SJCRH30 (cell line): ENCODE data around the gene KRT78. TPM values are rescaled to one million over a fixed set of nuclear protein-coding genes. Genes with fewer than 3 reads are reported as not detected.

Experiments used
- DNase-seq, 2 experiments: peaks; one replicate each; pipeline ENCODE4 v3.0.0-alpha.2; 2015 to 2020
- H3K27ac ChIP-seq: fragments of 250-450 bp; sonication (Bioruptor Pico); 2 replicates; pipeline ENCODE4 v1.5.1; 2020; ENCODE audit warnings: mild to moderate bottlenecking, moderate library complexity
- H3K27me3 ChIP-seq: fragments of 250-450 bp; sonication (Bioruptor Pico); 2 replicates; pipeline ENCODE4 v1.5.1; 2020; ENCODE audit warnings: mild to moderate bottlenecking, moderate library complexity
- H3K36me3 ChIP-seq: fragments of 250-450 bp; sonication (Bioruptor Pico); 2 replicates; pipeline ENCODE4 v1.5.1; 2020; ENCODE audit warnings: mild to moderate bottlenecking, moderate library complexity
- H3K4me1 ChIP-seq: fragments of 250-450 bp; sonication (Bioruptor Pico); 2 replicates; pipeline ENCODE4 v1.5.1; 2020; ENCODE audit warnings: mild to moderate bottlenecking, moderate library complexity
- H3K4me3 ChIP-seq: fragments of 250-450 bp; sonication (Bioruptor Pico); 2 replicates; pipeline ENCODE4 v1.5.1; 2020; ENCODE audit warnings: mild to moderate bottlenecking, moderate library complexity
- H3K9me3 ChIP-seq: fragments of 250-450 bp; sonication (Bioruptor Pico); replicated peaks from 2 replicates; pipeline ENCODE4 v1.5.1; 2020; ENCODE audit warnings: mild to moderate bottlenecking, moderate library complexity
- total RNA-seq: library from RNA; depleted of rRNA; stranded (reverse); fragments of >200 nt; shearing (Covaris generic); gene quantifications from 2 replicates; pipeline ENCODE4 v1.2.3, GENCODE V29; 2014

The KRT78 gene
- total RNA-seq, 1 experiment from 2014 or later = not detected

DNA sequence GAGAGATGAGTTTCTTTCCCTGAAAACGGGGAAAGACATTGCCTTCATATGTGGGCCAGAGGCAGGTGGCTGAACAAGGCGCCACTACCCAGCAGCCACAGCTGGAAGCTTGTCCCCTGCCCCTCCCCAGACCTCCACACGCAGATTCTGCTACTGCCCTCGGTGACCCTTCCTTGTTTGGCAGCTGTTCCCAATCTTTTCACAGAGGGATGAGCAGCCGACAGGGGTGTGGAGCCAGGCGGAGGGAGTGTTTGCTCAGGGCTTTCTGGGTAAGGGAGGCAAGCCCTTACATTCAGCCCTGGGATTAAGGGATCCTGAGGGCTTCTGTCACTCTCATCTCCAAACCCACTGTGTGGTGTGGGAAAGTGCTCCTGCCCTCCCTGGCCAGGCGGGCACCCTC lies 30.4 kb downstream of the KRT78 start:
- peak; percentile 72 to 76 for DNase-seq
- H3K27me3 ChIP-seq = peaks cover 14% of the 10 kb centered on the region; the same call in 1 of the 2 replicates
- no peak overlapping the region for H3K4me3 ChIP-seq
- H3K36me3 ChIP-seq = no peaks in the 10 kb centered on the region
- no peak overlapping the region for H3K27ac ChIP-seq
- H3K4me1 ChIP-seq = peaks cover 4% of the 10 kb centered on the region; the same call in 1 of the 2 replicates
- no peaks in the 10 kb centered on the region for H3K9me3 ChIP-seq

DNA sequence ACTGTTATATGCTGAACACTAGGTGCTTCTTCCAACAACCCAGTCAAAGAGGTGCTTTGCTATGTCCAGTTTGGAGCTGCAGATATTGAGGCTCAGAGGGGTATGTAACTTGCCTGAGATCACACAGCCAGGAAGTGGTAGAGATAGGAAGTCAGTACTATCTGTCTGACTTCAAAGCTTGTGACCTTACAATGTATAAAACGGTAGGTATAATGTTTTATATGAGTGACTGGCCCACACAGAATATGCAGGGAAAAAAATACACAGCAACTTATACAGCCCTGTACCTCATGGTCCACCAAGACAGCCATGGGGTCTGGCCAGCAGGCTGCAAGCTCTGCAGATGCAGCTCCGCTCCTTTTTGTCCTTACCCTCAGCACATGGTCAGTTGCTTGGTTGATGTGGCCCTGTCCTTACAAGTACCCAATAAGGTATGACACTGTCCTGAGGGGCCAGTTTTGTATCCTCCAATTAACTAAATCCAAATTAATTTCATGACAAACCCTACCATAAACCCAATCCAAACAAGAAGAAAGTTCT lies 31.0 kb downstream of the KRT78 start:
- peaks cover 10% of the 10 kb centered on the region; the same call in 1 of the 2 replicates for H3K27me3 ChIP-seq
- no peak overlapping the region for H3K4me3 ChIP-seq
- H3K27ac ChIP-seq = no peak overlapping the region
- H3K9me3 ChIP-seq = no peaks in the 10 kb centered on the region
- DNase-seq = no peak
- no peaks in the 10 kb centered on the region for H3K36me3 ChIP-seq
- H3K4me1 ChIP-seq = peaks cover 4% of the 10 kb centered on the region; the same call in 1 of the 2 replicates

DNA sequence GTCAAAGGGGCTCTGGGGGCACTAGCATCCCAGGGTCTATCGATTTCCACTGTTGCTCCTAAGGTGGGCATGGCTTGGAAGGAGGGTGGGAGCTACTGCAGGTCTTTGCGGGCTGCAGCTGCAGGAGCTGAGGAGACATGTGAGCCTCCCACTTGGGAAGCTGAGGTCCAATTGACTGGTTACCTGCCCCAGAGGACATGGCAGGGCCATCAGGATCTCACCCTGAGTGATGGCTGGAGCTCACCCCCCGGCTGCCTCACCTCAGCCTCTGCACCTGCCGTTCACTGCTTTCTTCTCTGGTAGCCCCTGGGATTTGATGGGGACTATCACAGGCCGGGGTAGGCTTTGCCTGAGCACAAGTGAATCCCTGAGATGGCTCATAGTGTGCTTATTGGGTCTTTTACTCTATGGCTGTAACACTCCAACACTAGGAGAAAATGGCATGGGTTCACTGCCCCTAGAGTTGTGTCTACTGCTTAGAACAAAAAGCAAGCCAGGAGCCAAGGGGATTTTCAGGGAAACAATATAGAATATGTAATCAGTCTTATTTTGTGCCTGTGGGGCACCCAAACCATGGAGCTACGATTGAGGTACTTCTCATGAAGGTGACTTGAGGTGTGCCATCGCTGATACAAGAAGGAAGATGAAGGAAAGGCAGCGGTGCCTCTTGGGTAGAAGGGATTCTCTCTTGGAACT lies 31.6 kb downstream of the KRT78 start:
- Histone ChIP-seq H3K4me1 (peaks cover 4% of the 10 kb centered on the region; the same call in 1 of the 2 replicates), H3K27me3 (peaks cover 9% of the 10 kb centered on the region; the same call in 1 of the 2 replicates), H3K36me3 (no peaks in the 10 kb centered on the region), H3K27ac (no peak overlapping the region), H3K4me3 (no peak overlapping the region), H3K9me3 (no peaks in the 10 kb centered on the region)
- DNase-seq = no peak

DNA sequence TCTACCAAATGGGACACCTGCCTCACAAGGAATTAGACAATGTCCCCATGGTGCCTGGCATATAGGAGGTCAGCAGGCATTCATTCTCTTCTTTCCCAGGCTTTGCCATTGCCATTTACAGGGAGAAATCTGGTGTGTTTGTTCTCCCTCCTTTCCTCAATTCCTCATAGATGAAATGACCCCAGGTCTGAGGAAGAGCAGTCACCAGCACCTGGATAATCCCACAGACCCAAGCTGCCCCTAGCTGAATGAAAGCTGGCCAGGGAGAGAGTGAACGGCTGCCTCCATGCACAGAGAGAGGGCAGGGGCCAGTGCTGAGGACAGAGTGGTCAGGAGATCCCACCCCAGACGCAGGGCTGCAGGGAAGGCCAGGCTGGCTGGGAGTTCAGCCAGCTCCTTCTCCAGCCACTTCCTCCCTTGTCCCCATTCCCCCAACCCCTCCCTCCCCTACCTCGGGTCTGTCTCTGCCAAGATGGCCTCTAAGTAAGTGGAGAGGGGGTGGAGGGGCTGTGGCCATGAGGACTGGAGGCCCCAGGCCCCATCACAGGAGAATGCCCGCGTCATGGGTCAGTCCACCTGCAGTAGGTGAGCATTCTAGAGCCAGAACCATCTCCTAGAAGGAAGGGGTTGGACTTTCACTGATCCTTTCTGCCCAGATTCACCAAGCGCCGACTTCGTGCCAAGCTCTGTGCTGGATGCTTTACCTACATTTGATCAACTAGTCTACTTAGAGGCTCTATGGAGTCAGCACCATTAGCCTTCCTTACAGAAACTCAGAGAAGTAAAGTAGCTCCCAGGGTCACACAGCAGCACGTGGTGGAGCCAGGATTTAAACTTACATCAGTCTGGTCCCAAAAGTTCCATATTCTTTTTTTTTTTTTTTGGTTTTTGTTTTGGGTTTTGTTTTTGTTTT lies 32.9 kb downstream of the KRT78 start:
- Histone ChIP-seq H3K27me3 (peaks cover 7% of the 10 kb centered on the region; the same call in 1 of the 2 replicates), H3K27ac (no peak overlapping the region), H3K4me3 (no peak overlapping the region), H3K9me3 (no peaks in the 10 kb centered on the region), H3K4me1 (peaks cover 4% of the 10 kb centered on the region; the same call in 1 of the 2 replicates), H3K36me3 (no peaks in the 10 kb centered on the region)
- no peak for DNase-seq

DNA sequence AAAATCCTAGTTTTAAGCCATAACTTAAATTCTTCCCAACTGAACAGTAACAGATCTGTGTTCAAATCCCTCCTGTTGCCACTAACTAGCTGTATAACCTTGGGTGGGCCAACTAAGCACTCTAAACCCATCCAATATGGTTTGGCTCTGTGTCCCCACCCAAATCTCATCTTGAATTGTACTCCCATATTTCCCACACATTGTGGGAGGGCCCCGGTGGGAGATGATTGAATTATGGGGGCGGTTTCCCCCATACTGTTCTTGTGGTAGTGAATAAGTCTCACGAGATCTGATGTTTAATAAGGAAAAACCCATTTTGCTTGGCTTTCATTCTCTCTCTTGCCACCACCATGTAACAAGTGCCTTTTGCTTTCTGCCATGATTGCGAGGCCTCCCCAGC lies 33.6 kb downstream of the KRT78 start:
- H3K4me3 ChIP-seq = no peak overlapping the region
- H3K27me3 ChIP-seq = no peaks in the 10 kb centered on the region
- H3K36me3 ChIP-seq = no peaks in the 10 kb centered on the region
- H3K27ac ChIP-seq = no peak overlapping the region
- DNase-seq = no peak
- H3K4me1 ChIP-seq = peaks cover 4% of the 10 kb centered on the region; the same call in 1 of the 2 replicates
- H3K9me3 ChIP-seq = no peaks in the 10 kb centered on the region

DNA sequence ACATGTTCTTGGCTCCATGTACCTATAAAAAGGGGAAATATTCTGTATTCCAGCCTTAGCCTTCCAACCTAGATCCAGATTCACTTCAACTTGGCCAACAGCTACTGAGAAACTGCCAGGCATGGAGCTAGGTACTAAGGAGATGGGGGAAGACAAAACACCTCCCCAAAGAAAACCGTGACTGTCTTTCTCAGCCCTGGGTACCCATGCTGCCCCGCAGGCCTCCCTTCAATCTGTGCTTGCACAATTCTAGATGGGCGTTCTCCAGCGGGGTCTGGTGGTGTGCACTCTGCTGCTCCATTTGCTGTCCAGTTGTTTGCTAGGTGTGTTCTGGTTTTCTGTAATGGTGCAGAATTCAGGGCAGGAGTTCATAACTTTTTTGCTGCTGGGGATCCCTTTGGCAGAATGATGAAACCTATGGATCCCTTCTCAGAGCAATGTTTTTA lies 34.1 kb downstream of the KRT78 start:
- H3K27me3 ChIP-seq = no peaks in the 10 kb centered on the region
- peaks cover 4% of the 10 kb centered on the region; the same call in 1 of the 2 replicates for H3K4me1 ChIP-seq
- H3K27ac ChIP-seq = no peak overlapping the region
- H3K4me3 ChIP-seq = no peak overlapping the region
- no peaks in the 10 kb centered on the region for H3K9me3 ChIP-seq
- DNase-seq = no peak
- H3K36me3 ChIP-seq = no peaks in the 10 kb centered on the region

DNA sequence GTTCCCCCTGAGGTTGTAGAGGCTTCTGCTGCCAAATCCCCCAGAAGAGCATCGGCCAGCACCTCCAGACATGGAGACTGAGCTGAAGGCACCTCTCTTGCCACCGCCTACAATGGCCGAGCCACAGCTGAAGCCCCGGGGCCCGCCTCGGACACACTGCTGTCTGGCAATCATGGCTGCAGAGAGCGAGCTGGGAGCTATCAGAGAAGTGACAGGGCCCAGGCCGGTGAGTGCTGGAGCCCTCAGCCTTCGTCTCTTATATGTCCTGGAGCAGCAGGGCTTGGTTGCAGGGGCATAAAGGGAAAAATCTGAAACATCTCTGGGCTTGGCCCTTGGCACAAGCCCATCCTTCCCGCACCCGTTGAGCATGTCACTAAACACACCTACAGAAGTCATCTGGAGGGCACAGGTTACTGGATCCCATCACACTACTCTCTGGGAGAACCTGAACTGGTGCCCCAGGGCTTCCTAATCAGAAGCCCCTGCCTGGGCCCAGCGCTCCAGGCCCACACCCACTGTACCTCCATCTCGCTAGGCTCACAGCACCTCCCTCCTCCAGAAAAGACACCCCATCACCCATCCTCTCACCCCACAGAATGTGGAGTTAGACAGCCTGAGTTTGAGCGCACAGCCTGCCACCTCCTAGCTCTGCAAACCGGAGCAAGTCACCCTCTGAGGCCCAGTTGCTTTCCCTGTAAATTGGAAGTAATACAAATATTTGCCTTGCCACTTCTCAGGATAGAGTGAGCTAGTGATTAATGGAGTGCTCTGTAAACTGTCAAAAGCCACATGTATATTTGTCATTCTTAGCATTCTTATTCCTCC lies 34.7 kb downstream of the KRT78 start, which contains the start of gene KRT4:
KRT4 (minus strand) TSS at position 232 of the 825 bp plus-strand sequence; CDS start at position 174, 58 bp downstream.
- Histone ChIP-seq H3K9me3 (no peaks in the 10 kb centered on the region), H3K4me3 (no peak within 1 kb of the TSS), H3K4me1 (peaks cover 4% of the 10 kb centered on the region; the same call in 1 of the 2 replicates), H3K27me3 (no peaks in the 10 kb centered on the region), H3K27ac (no peak within 1 kb of the TSS), H3K36me3 (no peaks in the 10 kb centered on the region)
- no peak for DNase-seq

DNA sequence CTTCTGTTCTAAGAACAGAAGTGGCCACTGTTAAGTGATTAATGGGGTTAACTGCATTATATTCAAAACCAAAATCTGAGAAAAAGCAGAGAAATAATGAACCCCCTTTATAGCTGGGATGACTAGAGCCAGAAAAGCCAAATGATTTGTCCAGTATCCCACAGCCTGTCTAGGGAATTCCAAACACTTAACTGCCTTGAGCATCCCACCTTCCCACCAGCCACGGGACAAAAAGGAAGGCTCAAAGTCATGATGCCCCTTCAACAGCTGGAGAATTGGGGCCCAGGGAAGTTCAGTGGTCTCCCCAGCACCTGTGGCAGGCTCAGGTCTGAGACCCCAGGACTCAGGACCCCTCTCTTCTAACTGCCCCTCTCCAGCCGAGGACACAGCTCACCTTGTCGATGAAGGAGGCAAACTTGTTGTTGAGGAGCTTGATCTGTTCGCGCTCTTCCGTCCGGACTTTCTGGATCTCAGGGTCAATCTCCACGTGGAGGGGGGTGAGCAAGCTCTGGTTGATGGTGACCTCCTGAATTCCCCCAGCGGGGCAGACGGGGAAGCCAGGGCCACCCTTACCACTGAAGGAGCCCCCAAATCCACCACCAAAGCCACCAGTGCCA lies 35.5 kb downstream of the KRT78 start:
- no peak for DNase-seq
- H3K4me3 ChIP-seq = no peak overlapping the region
- H3K4me1 ChIP-seq = no peaks in the 10 kb centered on the region
- H3K27ac ChIP-seq = no peak overlapping the region
- H3K27me3 ChIP-seq = no peaks in the 10 kb centered on the region
- H3K9me3 ChIP-seq = no peaks in the 10 kb centered on the region
- no peaks in the 10 kb centered on the region for H3K36me3 ChIP-seq

DNA sequence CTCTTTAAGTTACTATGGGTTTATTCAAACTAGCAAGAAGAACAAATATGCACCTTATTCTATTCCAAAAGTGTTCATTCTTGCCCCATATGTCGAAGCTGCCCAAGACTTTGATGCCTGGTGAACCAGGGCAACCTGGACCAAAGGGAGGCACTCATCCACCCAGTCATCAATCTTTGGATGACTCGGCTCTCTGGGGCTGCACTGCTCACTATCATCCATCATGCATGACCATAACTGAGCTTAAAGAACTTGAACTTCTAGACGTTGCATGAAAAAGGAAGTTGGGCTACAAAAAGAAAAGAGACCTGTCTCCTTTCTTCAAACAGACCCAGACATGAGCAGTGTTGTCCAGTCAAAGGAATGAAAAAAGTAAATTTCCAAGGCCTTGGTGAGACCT lies 36.0 kb downstream of the KRT78 start:
- no peaks in the 10 kb centered on the region for H3K36me3 ChIP-seq
- no peaks in the 10 kb centered on the region for H3K4me1 ChIP-seq
- DNase-seq = no peak
- no peaks in the 10 kb centered on the region for H3K27me3 ChIP-seq
- H3K9me3 ChIP-seq = no peaks in the 10 kb centered on the region
- no peak overlapping the region for H3K27ac ChIP-seq
- no peak overlapping the region for H3K4me3 ChIP-seq

DNA sequence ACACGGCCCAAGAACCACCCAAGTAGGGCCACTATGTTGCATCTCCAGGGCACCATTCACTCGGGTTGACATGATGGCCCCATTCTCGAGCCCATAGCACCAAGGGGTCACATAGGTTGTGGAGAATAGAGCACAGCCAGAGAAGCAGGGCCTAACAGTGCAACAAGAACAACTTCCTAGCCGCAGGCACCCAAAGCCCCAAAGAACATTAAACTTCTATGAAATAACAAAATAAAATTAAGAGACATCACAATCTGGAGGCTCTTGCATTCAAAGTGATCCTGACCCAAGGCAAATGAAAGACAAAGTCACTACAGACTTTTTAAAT lies 36.8 kb downstream of the KRT78 start:
- no peaks in the 10 kb centered on the region for H3K9me3 ChIP-seq
- H3K27ac ChIP-seq = no peak overlapping the region
- H3K27me3 ChIP-seq = no peaks in the 10 kb centered on the region
- H3K4me1 ChIP-seq = no peaks in the 10 kb centered on the region
- H3K36me3 ChIP-seq = no peaks in the 10 kb centered on the region
- H3K4me3 ChIP-seq = no peak overlapping the region
- no peak for DNase-seq

DNA sequence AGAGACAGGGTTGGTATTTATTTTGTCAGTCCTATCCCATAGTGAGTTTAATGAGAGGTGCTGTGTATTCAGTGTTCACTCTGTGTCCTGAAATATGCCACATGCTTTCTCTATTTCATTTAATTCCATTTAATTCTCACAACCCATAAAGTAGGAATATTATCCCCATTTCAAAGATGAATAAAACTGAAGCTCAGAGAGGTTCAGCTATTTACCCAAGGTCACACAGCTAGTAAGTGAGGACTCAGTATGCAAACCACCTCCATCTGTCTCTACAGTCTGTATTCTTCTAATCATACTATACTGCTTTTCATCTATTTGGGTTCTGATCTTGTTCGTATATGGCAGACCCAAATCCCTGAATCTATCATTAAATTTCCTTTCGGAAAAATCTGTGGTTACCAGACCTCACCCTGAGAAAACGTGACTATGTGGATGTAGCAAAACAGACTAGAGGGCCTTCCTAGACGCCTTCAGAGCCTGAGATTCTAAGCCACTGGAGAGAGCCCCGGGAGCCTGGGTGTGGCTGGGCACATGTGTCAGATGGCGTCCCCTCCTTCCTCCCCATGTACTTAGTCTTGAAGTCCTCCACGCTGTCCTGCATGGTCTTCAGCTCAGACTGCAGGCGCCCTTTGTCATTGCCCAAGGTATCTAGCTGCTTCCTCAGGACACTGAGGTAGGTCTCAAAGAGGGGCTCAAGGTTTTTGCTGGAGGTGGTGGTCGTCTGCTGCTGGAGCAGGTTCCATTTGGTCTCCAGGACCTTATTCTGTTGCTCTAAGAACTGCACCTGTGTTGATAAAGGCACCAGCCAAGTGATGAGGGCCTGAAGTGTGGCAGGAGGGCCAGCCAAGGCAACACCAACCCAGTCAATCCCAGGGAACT lies 37.4 kb downstream of the KRT78 start:
- H3K36me3 ChIP-seq = no peaks in the 10 kb centered on the region
- no peak overlapping the region for H3K27ac ChIP-seq
- H3K4me1 ChIP-seq = no peaks in the 10 kb centered on the region
- DNase-seq = no peak
- no peak overlapping the region for H3K4me3 ChIP-seq
- H3K9me3 ChIP-seq = no peaks in the 10 kb centered on the region
- H3K27me3 ChIP-seq = no peaks in the 10 kb centered on the region

DNA sequence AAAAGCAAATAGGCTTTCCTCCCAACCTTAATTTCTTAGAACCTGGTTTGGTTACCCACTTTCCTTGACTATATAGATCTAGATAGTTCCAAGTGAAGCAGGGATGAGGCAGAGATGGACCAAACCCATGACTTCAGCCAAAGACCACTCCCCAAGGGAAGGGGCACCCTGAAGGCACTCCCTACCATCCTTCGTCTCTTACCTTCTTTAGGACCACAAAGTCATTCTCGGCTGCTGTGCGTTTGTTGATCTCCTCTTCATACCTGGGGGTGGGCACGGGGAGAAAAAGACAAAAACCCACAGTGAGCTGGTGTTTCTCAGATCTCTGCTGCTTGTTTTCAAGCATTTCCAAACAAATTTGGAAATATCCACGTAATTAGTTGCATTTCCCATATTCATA lies 38.2 kb downstream of the KRT78 start:
- Histone ChIP-seq H3K36me3 (no peaks in the 10 kb centered on the region), H3K27ac (no peak overlapping the region)

DNA sequence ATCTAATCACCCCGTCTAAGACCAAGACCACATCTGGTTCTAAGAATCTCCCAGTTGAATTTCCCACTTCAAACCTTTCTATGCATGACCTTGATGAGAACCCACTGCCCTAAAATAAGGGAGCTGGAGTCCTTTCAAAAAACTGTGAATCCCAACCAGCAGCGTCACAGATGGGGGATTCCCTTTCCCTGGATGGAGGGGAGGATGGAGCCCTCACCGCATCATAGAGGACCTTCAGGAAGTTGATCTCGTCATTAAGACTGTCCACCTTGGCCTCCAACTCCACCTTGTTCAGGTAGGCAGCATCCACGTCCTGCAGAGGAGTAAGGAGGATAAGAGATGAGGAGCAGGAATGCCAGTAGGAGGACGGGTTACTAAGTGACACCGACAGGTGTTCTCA lies 39.6 kb downstream of the KRT78 start:
- H3K9me3 ChIP-seq = no peaks in the 10 kb centered on the region

More for the DNA sequence above, 38.2 kb downstream of the KRT78 start:
- H3K4me1 ChIP-seq = no peaks in the 10 kb centered on the region
- no peak overlapping the region for H3K4me3 ChIP-seq
- no peaks in the 10 kb centered on the region for H3K27me3 ChIP-seq
- H3K9me3 ChIP-seq = no peaks in the 10 kb centered on the region
- DNase-seq = no peak

More for the DNA sequence above, 39.6 kb downstream of the KRT78 start:
- Histone ChIP-seq H3K27ac (no peak overlapping the region), H3K4me1 (no peaks in the 10 kb centered on the region), H3K36me3 (no peaks in the 10 kb centered on the region), H3K27me3 (no peaks in the 10 kb centered on the region), H3K4me3 (no peak overlapping the region)
- DNase-seq = peak in 1 of 2 experiments; percentile 25
